Left lung (tissue), 10 donors: ENCODE results near the gene ATF5. TPM values are rescaled to one million over a fixed set of nuclear protein-coding genes. Genes with fewer than 3 reads are reported as not detected.
A peak's percentile ranks its signal among the peaks of the same experiment; 100 is the strongest.

Source experiments
- ATAC-seq: fragments of 200-7000 bp; cut with Tn5 transposase; one replicate; pipeline ENCODE4 v1.9.1; 2020; ENCODE audit warnings: moderate library complexity
- DNase-seq, 4 donors: peaks; one replicate each; pipeline ENCODE4 v3.0.0-alpha.2; 2013 to 2020
- H3K27ac ChIP-seq, 2 donors: fragments of 200-600 bp; sonication (generic) in 1 of 2; one replicate each; pipeline versions ENCODE4 v1.5.0 to v1.8.0; 2020 to 2021
- H3K27me3 ChIP-seq, 2 donors: fragments of 200-600 bp; sonication (generic) in 1 of 2; one replicate each; pipeline versions ENCODE4 v1.5.0 to v1.8.0; 2020 to 2021
- H3K36me3 ChIP-seq, 2 donors: fragments of 200-600 bp; sonication (generic) in 1 of 2; one replicate each; pipeline versions ENCODE4 v1.5.0 to v1.8.0; 2020 to 2021
- H3K4me1 ChIP-seq, 2 donors: fragments of 200-600 bp; one replicate each; pipeline ENCODE4 v1.8.0; 2021
- H3K4me3 ChIP-seq, 2 donors: fragments of 200-600 bp; sonication (generic) in 1 of 2; one replicate each; pipeline versions ENCODE4 v1.5.0 to v1.8.0; 2020 to 2021; ENCODE audit warnings: mild to moderate bottlenecking in 1 of 2
- H3K9me3 ChIP-seq, 2 donors: fragments of 200-600 bp; sonication (generic) in 1 of 2; one replicate each; pipeline versions ENCODE4 v1.5.0 to v1.8.0; 2020 to 2021
- intact Hi-C, 2 donors: fragments of 100-400 bp; cut with DNase I; formaldehyde crosslinking; loops; one replicate each; pipeline versions ENCODE4 v1.11.2 to v1.14.2; 2022
- polyA plus RNA-seq, 6 donors: library from polyadenylated mRNA; unstranded; fragments of 120-200 nt; gene quantifications; one replicate each; pipeline ENCODE4 v1.2.1, GENCODE V29; 2013; ENCODE audit not compliant: insufficient read length in 6 of 6
- total RNA-seq, 2 donors: library from RNA; stranded (reverse); fragmentation: NEBNext Ultra II Directional; extraction: Animal tissue kit (Norgen Biotek cat#: 25700); gene quantifications; one replicate each; pipeline ENCODE4 v1.2.1, GENCODE V29; 2021
- TF ChIP-seq, protein P1 (sequence below), 2 donors: fragments of 200-600 bp; sonication (generic) in 1 of 2; IDR thresholded peaks; one replicate each; pipeline versions ENCODE4 v1.5.0 to v1.8.0; 2021; ENCODE audit warnings: antibody characterized with exemption in 2 of 2
- donor health status: DM: no; HTN: yes; CAD: no.
- donor health status: DM: no; HTN: no; CAD: no.

The ATF5 gene
- total and polyA plus RNA-seq, 8 donors: 17.4 to 29.6 (median 25.8) TPM

DNA sequence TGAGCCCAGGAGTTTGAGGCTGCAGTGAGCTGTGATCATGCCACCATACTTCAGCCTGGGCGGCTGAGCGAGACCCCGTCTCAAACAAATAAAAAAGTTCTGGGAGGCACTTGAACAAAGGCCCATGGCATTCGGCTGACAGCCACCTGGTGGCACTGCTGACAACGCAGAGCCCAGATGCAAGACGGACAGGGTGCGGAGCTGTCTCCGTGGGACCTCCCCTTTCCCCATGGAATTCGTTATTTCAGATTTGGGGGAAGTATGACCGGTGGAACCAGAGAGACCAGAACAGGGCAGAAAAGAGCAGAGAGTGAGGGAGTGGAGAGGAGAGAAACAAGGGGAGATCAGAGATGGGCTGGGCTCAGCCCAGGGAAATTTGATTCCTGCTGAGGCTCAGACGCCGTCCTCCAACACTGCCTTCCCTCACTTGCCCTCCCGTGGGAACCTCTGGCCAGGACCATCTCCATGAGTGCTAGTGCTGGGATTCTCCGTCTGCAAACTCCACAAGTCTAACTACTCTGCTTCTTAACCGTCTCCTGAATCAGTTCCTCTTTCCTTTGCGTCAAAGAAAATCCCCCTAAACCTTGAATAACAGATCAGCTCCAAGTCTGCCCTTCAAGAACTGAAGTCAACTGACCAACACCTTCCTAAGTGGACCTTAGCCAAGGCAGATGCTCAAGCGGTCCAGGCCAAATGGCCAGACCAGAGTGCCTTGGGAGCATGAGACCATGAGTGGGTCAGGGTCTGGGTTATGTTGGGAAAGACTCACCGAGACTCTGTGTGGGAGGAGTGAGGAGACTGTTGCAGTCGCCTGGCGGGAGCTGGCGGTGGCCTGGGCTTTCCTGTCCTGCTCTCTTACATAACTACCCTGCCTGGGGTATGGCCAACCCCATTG lies 11.9 kb upstream of the ATF5 start:
- H3K36me3 ChIP-seq: peaks cover 0 to 80% of the 10 kb centered on the region in 2 donors
- intact Hi-C loops: no loop called here
- DNase-seq: no peak
- peak overlapping the region in 1 of 2 donors; percentile 68 for H3K27ac ChIP-seq
- TF ChIP-seq, protein P1, sequence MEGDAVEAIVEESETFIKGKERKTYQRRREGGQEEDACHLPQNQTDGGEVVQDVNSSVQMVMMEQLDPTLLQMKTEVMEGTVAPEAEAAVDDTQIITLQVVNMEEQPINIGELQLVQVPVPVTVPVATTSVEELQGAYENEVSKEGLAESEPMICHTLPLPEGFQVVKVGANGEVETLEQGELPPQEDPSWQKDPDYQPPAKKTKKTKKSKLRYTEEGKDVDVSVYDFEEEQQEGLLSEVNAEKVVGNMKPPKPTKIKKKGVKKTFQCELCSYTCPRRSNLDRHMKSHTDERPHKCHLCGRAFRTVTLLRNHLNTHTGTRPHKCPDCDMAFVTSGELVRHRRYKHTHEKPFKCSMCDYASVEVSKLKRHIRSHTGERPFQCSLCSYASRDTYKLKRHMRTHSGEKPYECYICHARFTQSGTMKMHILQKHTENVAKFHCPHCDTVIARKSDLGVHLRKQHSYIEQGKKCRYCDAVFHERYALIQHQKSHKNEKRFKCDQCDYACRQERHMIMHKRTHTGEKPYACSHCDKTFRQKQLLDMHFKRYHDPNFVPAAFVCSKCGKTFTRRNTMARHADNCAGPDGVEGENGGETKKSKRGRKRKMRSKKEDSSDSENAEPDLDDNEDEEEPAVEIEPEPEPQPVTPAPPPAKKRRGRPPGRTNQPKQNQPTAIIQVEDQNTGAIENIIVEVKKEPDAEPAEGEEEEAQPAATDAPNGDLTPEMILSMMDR (IDR thresholded peaks at IDR 0.05): no peak
- H3K9me3 ChIP-seq: no peaks in the 10 kb centered on the region
- peak; percentile 25 for ATAC-seq
- H3K27me3 ChIP-seq: no peaks in the 10 kb centered on the region
- no peak overlapping the region for H3K4me3 ChIP-seq
- H3K4me1 ChIP-seq: peaks cover 0 to 36% of the 10 kb centered on the region in 2 donors

DNA sequence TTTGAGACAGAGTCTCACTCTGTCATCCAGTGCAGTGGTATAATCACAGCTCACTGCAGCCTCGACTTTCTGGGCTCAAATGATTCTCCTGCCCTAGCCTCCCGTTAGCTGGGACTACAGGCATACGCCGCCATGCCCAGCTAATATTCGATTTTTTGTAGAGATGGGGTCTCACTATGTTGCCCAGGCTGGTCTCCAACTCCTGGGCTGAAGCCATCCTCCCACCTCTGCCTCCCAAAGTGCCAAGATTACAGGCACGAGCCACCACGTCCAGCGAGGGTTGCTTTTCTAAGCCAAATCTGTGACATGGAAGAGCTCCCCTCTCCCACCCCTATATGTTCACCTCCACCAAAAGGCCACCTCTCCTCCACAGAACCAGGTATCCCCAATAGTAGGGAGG lies 10.9 kb upstream of the ATF5 start:
- DNase-seq: peak in 1 of 4 donors; percentile 4
- peaks cover 0 to 80% of the 10 kb centered on the region in 2 donors for H3K36me3 ChIP-seq
- peak overlapping the region in 1 of 2 donors; percentile 68 for H3K27ac ChIP-seq
- TF ChIP-seq, protein P1 (IDR thresholded peaks at IDR 0.05): no peak
- H3K4me1 ChIP-seq: peaks cover 0 to 36% of the 10 kb centered on the region in 2 donors
- H3K9me3 ChIP-seq: no peaks in the 10 kb centered on the region
- no peaks in the 10 kb centered on the region for H3K27me3 ChIP-seq
- no peak overlapping the region for H3K4me3 ChIP-seq
- ATAC-seq: no peak
- intact Hi-C loops: no loop called here

DNA sequence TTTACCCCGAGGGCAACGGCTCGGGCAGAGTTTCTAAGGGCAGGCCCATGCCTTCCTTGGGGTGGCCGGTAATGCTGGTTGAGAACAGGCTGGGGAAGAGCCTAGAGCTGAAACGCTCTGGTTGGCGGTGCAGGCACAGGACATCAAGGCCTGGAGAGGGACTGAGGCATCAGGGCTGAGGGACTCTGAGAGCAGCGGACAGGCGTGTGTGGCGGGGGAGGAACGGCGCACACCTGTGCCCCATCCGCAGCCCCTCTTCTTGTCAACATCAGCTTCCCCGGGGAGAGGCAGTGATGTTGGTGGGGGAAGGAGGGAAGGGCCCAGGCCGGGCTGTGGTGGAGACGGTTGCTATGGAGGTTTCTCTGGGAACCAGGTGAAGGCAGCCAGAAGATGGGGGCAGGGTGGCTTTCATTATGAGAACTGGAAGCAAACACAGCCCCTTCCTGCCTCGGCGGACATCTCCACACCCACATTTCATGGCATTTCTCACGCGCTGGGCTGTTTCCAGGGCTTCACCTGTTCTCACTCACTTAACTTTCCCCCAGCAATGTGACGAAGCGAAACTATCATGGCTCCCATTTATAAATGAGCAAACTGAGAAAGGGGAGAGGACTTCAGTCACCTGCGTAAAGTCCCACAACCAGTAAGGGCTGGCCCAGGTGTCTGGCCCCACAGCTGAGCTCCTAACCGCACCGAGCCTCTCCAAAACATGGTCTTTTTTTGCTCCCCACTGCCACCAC lies 8.2 kb upstream of the ATF5 start:
- TF ChIP-seq, protein P1 (IDR thresholded peaks at IDR 0.05): no peak
- Histone ChIP-seq H3K27me3 (no peaks in the 10 kb centered on the region), H3K4me3 (no peak overlapping the region), H3K4me1 (peaks cover 0 to 60% of the 10 kb centered on the region in 2 donors), H3K27ac (no peak overlapping the region), H3K9me3 (no peaks in the 10 kb centered on the region), H3K36me3 (peaks cover 0 to 80% of the 10 kb centered on the region in 2 donors)
- ATAC-seq (no peak), DNase-seq (peak in 1 of 4 donors; percentile 40)
- intact Hi-C loops: no loop called here

DNA sequence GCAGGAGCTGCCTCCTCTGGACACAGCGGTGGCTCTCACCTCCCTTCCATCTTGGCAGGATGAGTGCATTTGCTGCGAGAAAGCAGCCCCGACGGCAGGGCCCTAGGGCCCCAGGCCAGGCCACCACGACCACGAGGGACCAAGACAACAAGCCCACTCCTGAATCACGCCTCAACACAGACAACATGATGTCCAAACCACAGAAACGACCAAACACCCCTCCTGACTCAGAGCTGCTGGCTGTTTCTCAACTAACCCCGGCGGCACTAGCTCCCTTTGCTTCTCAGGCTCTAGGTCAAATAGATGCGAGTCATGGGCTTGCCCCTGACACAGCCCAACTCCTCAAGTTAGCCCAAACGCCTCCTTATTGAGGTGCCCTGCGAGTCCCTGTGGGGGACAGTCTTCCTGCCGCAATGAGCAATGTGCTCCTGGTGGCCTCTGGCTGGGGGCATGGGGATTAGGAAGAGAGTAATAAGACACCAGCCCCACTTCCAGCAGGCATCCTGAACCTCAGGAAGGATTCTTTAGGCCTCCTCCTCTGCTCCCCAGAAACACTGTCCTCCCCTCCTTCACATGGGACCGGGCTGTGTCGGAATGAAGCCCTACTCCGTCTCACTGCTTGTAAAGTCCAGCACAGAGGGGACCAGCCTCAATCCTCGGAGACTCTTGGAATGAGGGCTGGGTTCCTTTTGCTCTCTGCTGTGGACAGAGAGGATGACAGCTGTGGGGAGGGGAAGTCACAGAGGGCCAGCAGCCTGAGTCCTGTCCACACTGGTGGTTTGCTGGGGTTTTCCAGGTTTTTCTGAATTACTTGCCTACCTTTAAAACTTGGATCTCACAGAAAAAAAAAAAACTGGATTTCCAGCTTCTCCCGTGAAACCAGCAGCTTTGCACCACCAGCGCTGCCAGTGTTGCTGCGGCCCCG lies 6.9 kb upstream of the ATF5 start:
- H3K36me3 ChIP-seq: peaks cover 0 to 82% of the 10 kb centered on the region in 2 donors
- ATAC-seq: no peak
- TF ChIP-seq, protein P1 (IDR thresholded peaks at IDR 0.05): no peak

More for the DNA sequence above, 6.9 kb upstream of the ATF5 start:
- Histone ChIP-seq H3K27ac (no peak overlapping the region), H3K9me3 (no peaks in the 10 kb centered on the region), H3K27me3 (no peaks in the 10 kb centered on the region), H3K4me1 (peaks cover 0 to 67% of the 10 kb centered on the region in 2 donors), H3K4me3 (no peak overlapping the region)
- intact Hi-C loops: no loop called here
- peak in 1 of 4 donors; percentile 60 for DNase-seq
